ENCODE data around the gene ADGRA3. TPM values are rescaled to one million over a fixed set of nuclear protein-coding genes. Genes with fewer than 3 reads are reported as not detected.
A peak's percentile ranks its signal among the peaks of the same experiment; 100 is the strongest.

Gene ADGRA3
- polyA plus RNA-seq, 1 of the 3 experiments (the other 2 are of a cell fraction), result 11.8 TPM

- Histone ChIP-seq H3K27ac (ENCODE audit: low read depth in 2 of 2, low read length in 1 of 2) (peak overlapping the region; percentile 43 to 56), H3K4me3 (ENCODE audit: low read depth in 2 of 2, low read length in 1 of 2) (no peak overlapping the region), H3K4me1 (ENCODE audit: control insufficient read depth in 1 of 2, insufficient read depth in 2 of 2, low read depth in 1 of 2, low read length in 1 of 2) (peaks cover 24 to 44% of the 10 kb centered on the region in 2 experiments), H3K36me3 (replicated peaks in 1 of 2; ENCODE audit: control insufficient read depth in 1 of 2, insufficient read depth in 2 of 2, low read length in 1 of 2) (no peaks in the 10 kb centered on the region), H2AFZ (ENCODE audit: low read depth) (no peak overlapping the region), H3K9me3 (no peaks in the 10 kb centered on the region), H3K27me3 (ENCODE audit: insufficient read depth) (no peaks in the 10 kb centered on the region), H3K9me2 (no peaks in the 10 kb centered on the region), H3K4me2 (peak overlapping the region; percentile 22; the same call in 1 of the 2 replicates), H3K9ac (no peak overlapping the region), H4K20me1 (ENCODE audit: insufficient read depth) (0 out of 2 replicates have a peak, but pooled peaks cover 5% of the 10 kb centered on the region), H3K79me2 (ENCODE audit: insufficient read depth) (peaks cover 64% of the 10 kb centered on the region), H3F3A (replicated peaks; ENCODE audit: insufficient read depth) (peaks cover 4% of the 10 kb centered on the region)
- 47% methylated on average over 4 of the region's 4 CpGs for whole genome bisulfite sequencing (ENCODE audit: low lambda C conversion rate)
- DNase-seq, result peak; percentile 19
- ChIA-PET POLR2A (no interaction called here), CTCF (interaction anchor here (0.6 kb wide), 1 partner anchor 16 kb away, joined by 3 read pairs; no protein-coding TSS in a partner anchor)
- peak; percentile 52; the same call in 1 of the 2 replicates for TF ChIP-seq PBX3 (IDR thresholded peaks at IDR 0.05)
- TF ChIP-seq EP300 (IDR thresholded peaks at IDR 0.05; ENCODE audit: borderline replicate concordance in 1 of 2, low read depth in 1 of 2, low read length in 1 of 2), result peak in 1 of 2 experiments; percentile 38; a peak in 1 of 4 replicates
- peak; percentile 49; the same call in 1 of the 2 replicates for TF ChIP-seq NFIC (IDR thresholded peaks at IDR 0.05; ENCODE audit: borderline replicate concordance)
- TF ChIP-seq TCF12 (IDR thresholded peaks at IDR 0.05), result peak; percentile 88
- no peak for TF ChIP-seq JUND (IDR thresholded peaks at IDR 0.05)
Observed at GRCh38 chr4:22485737-22486136, 30.1 kb downstream of the ADGRA3 start.

GRCh38 chr4:22483551-22483981, 32.3 kb downstream of the ADGRA3 start:
- Histone ChIP-seq H3K79me2 (ENCODE audit: insufficient read depth) (peaks cover 71% of the 10 kb centered on the region), H3K4me3 (ENCODE audit: low read depth in 2 of 2, low read length in 1 of 2) (no peak overlapping the region), H3K4me1 (ENCODE audit: control insufficient read depth in 1 of 2, insufficient read depth in 2 of 2, low read depth in 1 of 2, low read length in 1 of 2) (peaks cover 24 to 44% of the 10 kb centered on the region in 2 experiments), H3K27me3 (ENCODE audit: insufficient read depth) (no peaks in the 10 kb centered on the region), H2AFZ (ENCODE audit: low read depth) (no peak overlapping the region), H3K9ac (no peak overlapping the region), H3K4me2 (peak overlapping the region; percentile 51; the same call in 1 of the 2 replicates), H3K9me3 (no peaks in the 10 kb centered on the region), H3K27ac (ENCODE audit: low read depth in 2 of 2, low read length in 1 of 2) (peak overlapping the region; percentile 22 to 51; a peak in 2 of 4 replicates), H3F3A (replicated peaks; ENCODE audit: insufficient read depth) (peaks cover 4% of the 10 kb centered on the region), H3K9me2 (no peaks in the 10 kb centered on the region), H3K36me3 (replicated peaks in 1 of 2; ENCODE audit: control insufficient read depth in 1 of 2, insufficient read depth in 2 of 2, low read length in 1 of 2) (no peaks in the 10 kb centered on the region), H4K20me1 (ENCODE audit: insufficient read depth) (0 out of 2 replicates have a peak, but pooled peaks cover 9% of the 10 kb centered on the region)
- WGBS (ENCODE audit: low lambda C conversion rate), result 19% methylated on average over 1 of the region's 1 CpG
- ChIA-PET POLR2A (no interaction called here), CTCF (interaction anchor here (1.1 kb wide), 1 partner anchor 40 kb away, joined by 3 read pairs; no protein-coding TSS in a partner anchor)
- DNase-seq, result no peak
- TF ChIP-seq JUND (IDR thresholded peaks at IDR 0.05) (0 out of 2 replicates have a peak, but pooled peaks have one; percentile 17), RFX5 (IDR thresholded peaks at IDR 0.05; ENCODE audit: low read length) (no peak), TAF1 (IDR thresholded peaks at IDR 0.05; ENCODE audit: borderline replicate concordance, low read depth, low read length) (no peak), MXI1 (IDR thresholded peaks at IDR 0.05; ENCODE audit: low read depth, low read length) (no peak), RCOR1 (IDR thresholded peaks at IDR 0.05; ENCODE audit: low read length) (no peak), GATA2 (CRISPR knock-in tag; IDR thresholded peaks at IDR 0.05) (no peak), RAD21 (IDR thresholded peaks at IDR 0.05; ENCODE audit: low read length) (no peak), REST (IDR thresholded peaks at IDR 0.05; ENCODE audit: low read depth, low read length) (no peak), SIN3A (IDR thresholded peaks at IDR 0.05; ENCODE audit: borderline replicate concordance, low read depth, low read length) (no peak), YY1 (IDR thresholded peaks at IDR 0.05; ENCODE audit: low read depth) (no peak), EP300 (IDR thresholded peaks at IDR 0.05; ENCODE audit: borderline replicate concordance in 1 of 2, low read depth in 1 of 2, low read length in 1 of 2) (peak in 1 of 2 experiments; percentile 49; a peak in 1 of 4 replicates), SMC3 (IDR thresholded peaks at IDR 0.05; ENCODE audit: low read depth, low read length) (no peak), PBX3 (IDR thresholded peaks at IDR 0.05) (peak; percentile 61), RXRA (IDR thresholded peaks at IDR 0.05; ENCODE audit: borderline replicate concordance, low read depth) (no peak), ELF1 (IDR thresholded peaks at IDR 0.05) (no peak), GABPA (IDR thresholded peaks at IDR 0.05; ENCODE audit: low read depth) (no peak), MAX (IDR thresholded peaks at IDR 0.05; ENCODE audit: low read depth) (no peak), CHD2 (IDR thresholded peaks at IDR 0.05; ENCODE audit: low read length, partially characterized antibody) (no peak), FOXM1 (IDR thresholded peaks at IDR 0.05; ENCODE audit: low read depth) (no peak), FOXJ3 (CRISPR knock-in tag; IDR thresholded peaks at IDR 0.05) (no peak)
